K562 (cell line): Measurements from ENCODE around the gene CENPB.

Source experiments
- CEBPB ChIP-seq: fragments of 450-650 bp; IDR thresholded peaks from 2 replicates; pipeline ENCODE4 v1.6.1; 2016; ENCODE audit warnings: missing genetic modification characterization, missing compliant biosample characterization
- CTCF ChIP-seq, 3 experiments: IDR thresholded peaks in 2 of 3; conservative IDR thresholded peaks in 1 of 3; 2 replicates each; pipeline ENCODE4 v1.5.1; 2011 to 2012; ENCODE audit warnings: low read length in 3 of 3, mild to moderate bottlenecking in 3 of 3, control low read depth in 2 of 3, improper control_type of control experiment in 1 of 3, inconsistent platforms in 1 of 3, low read depth in 1 of 3, mixed read lengths in 1 of 3, moderate library complexity in 1 of 3; ENCODE audit not compliant: insufficient read depth in 2 of 3
- MAX ChIP-seq: sonication (generic); formaldehyde crosslinking; IDR thresholded peaks from 2 replicates; pipeline ENCODE4 v1.9.0; 2022; ENCODE audit warnings: mild to moderate bottlenecking, missing genetic modification reagents
- ZNF212 ChIP-seq: fragments of 450-650 bp; formaldehyde crosslinking; IDR thresholded peaks from 2 replicates; pipeline ENCODE4 v1.4.0; 2020; ENCODE audit warnings: mild to moderate bottlenecking

- TF ChIP-seq CEBPB (tag): no peak
- no peak for TF ChIP-seq MAX (CRISPR knock-in tag)
- no peak for TF ChIP-seq CTCF (IDR thresholded peaks at IDR 0.05 in 2 of 3, conservative IDR thresholded peaks at IDR 0.05 in 1 of 3; ENCODE audit: insufficient read depth in 2 of 3, low read depth in 1 of 3, low read length in 3 of 3)
- no peak for TF ChIP-seq ZNF212 (CRISPR knock-in tag)
These were observed 18.2 kb upstream of the CENPB start for GRCh38 chr20:3804781-3805180.
